Neural cell (in vitro differentiated cells): ENCODE measurements around the gene AKAP6.

ENCODE experiments used
- POLR2AphosphoS5 ChIP-seq: IDR thresholded peaks from 2 replicates; pipeline ENCODE4 v1.6.1; 2012
- SMC3 ChIP-seq: fragments of 450-650 bp; conservative IDR thresholded peaks from 2 replicates; pipeline ENCODE4 v1.6.1; 2014; ENCODE audit warnings: antibody characterized with exemption, mild to moderate bottlenecking, moderate library complexity; ENCODE audit not compliant: poor library complexity
- TF ChIP-seq, protein P1 (sequence below): fragments of 450-650 bp; IDR thresholded peaks from 2 replicates; pipeline ENCODE4 v1.5.1; 2014; ENCODE audit warnings: antibody characterized with exemption, mild to moderate bottlenecking, moderate library complexity; ENCODE audit not compliant: poor library complexity, severe bottlenecking
- TF ChIP-seq, protein P2 (sequence below): IDR thresholded peaks from 2 replicates; pipeline ENCODE4 v1.6.1; 2012; ENCODE audit warnings: borderline replicate concordance

- TF ChIP-seq, protein P1, sequence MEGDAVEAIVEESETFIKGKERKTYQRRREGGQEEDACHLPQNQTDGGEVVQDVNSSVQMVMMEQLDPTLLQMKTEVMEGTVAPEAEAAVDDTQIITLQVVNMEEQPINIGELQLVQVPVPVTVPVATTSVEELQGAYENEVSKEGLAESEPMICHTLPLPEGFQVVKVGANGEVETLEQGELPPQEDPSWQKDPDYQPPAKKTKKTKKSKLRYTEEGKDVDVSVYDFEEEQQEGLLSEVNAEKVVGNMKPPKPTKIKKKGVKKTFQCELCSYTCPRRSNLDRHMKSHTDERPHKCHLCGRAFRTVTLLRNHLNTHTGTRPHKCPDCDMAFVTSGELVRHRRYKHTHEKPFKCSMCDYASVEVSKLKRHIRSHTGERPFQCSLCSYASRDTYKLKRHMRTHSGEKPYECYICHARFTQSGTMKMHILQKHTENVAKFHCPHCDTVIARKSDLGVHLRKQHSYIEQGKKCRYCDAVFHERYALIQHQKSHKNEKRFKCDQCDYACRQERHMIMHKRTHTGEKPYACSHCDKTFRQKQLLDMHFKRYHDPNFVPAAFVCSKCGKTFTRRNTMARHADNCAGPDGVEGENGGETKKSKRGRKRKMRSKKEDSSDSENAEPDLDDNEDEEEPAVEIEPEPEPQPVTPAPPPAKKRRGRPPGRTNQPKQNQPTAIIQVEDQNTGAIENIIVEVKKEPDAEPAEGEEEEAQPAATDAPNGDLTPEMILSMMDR: no peak
- TF ChIP-seq, protein P2, sequence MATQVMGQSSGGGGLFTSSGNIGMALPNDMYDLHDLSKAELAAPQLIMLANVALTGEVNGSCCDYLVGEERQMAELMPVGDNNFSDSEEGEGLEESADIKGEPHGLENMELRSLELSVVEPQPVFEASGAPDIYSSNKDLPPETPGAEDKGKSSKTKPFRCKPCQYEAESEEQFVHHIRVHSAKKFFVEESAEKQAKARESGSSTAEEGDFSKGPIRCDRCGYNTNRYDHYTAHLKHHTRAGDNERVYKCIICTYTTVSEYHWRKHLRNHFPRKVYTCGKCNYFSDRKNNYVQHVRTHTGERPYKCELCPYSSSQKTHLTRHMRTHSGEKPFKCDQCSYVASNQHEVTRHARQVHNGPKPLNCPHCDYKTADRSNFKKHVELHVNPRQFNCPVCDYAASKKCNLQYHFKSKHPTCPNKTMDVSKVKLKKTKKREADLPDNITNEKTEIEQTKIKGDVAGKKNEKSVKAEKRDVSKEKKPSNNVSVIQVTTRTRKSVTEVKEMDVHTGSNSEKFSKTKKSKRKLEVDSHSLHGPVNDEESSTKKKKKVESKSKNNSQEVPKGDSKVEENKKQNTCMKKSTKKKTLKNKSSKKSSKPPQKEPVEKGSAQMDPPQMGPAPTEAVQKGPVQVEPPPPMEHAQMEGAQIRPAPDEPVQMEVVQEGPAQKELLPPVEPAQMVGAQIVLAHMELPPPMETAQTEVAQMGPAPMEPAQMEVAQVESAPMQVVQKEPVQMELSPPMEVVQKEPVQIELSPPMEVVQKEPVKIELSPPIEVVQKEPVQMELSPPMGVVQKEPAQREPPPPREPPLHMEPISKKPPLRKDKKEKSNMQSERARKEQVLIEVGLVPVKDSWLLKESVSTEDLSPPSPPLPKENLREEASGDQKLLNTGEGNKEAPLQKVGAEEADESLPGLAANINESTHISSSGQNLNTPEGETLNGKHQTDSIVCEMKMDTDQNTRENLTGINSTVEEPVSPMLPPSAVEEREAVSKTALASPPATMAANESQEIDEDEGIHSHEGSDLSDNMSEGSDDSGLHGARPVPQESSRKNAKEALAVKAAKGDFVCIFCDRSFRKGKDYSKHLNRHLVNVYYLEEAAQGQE: no peak
- TF ChIP-seq POLR2AphosphoS5 (no peak), SMC3 (no peak)
These were observed 294.4 kb downstream of the AKAP6 start for GRCh38 chr14:32623300-32624093.
